Heart left ventricle (tissue), 13 donors: Measurements from ENCODE around the gene UBN1.

ENCODE experiments used
- POLR2A ChIP-seq, 2 donors: fragments of 450-650 bp; IDR thresholded peaks; one replicate each; pipeline ENCODE4 v1.6.1; 2017; ENCODE audit warnings: antibody characterized with exemption in 2 of 2, mild to moderate bottlenecking in 2 of 2, moderate library complexity in 2 of 2
- TF ChIP-seq, protein P1 (sequence below), 12 donors: fragments of 200-600 bp; sonication (generic) in 4 of 12; IDR thresholded peaks; one replicate each; pipeline versions ENCODE4 v1.5.0 to v1.8.0; 2018 to 2022; ENCODE audit warnings: antibody characterized with exemption in 12 of 12, mild to moderate bottlenecking in 5 of 12
- donor health status: ischemic (EF 13 %, LVEDD 7.1; RV severe dilation, severe dysfunction).
- donor health status: DM: no; HTN: yes; CAD: no.
- donor health status: DM: no; HTN: no; CAD: no.
- donor health status: ischemic (EF 25% LVEDD 6.9; RV normal size, moderate dysfunction).
- donor health status: ischemic (EF 25% LVEDD 5.7; RV mildly dilated, moderate dysfunction).
- donor health status: ischemic (EF 35%, LVEDD 5.7; RV mildly dilated, moderate dysfunction).
- donor health status: nonischemic (EF 11% LVEDD 7.7; RV severe dilation, severe dysfunction).
- donor health status: DM: yes; HTN: yes; CAD: no.
- donor health status: PGD.
- donor health status: ischemic (EF 29% LVEDD 5.4; RV normal size, mild dysfunction).
- donor health status: nonischemic (EF 23%, LVEDD 6.1; RV moderate dilation, normal function).

DNA sequence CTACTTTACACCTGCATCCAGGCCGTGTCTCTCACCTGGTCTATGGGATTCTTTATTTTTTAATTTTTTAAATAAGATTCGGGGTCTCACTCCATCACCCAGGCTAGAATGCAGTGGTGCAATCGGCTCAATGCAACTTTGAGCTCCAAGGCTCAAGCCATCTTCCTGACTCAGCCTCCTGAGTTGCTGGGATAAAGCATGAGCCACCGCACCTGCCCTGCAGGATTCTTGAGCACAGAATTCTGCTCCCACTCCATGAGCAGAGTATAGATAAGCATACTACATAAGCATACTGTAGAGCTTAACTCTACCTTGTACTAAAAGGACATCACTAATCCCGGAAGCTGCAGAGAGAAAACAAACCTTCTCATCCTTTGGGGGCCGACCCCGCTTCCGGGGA, 15.7 kb upstream of the UBN1 start:
- TF ChIP-seq, protein P1, sequence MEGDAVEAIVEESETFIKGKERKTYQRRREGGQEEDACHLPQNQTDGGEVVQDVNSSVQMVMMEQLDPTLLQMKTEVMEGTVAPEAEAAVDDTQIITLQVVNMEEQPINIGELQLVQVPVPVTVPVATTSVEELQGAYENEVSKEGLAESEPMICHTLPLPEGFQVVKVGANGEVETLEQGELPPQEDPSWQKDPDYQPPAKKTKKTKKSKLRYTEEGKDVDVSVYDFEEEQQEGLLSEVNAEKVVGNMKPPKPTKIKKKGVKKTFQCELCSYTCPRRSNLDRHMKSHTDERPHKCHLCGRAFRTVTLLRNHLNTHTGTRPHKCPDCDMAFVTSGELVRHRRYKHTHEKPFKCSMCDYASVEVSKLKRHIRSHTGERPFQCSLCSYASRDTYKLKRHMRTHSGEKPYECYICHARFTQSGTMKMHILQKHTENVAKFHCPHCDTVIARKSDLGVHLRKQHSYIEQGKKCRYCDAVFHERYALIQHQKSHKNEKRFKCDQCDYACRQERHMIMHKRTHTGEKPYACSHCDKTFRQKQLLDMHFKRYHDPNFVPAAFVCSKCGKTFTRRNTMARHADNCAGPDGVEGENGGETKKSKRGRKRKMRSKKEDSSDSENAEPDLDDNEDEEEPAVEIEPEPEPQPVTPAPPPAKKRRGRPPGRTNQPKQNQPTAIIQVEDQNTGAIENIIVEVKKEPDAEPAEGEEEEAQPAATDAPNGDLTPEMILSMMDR (IDR thresholded peaks at IDR 0.05): no peak
- no peak for TF ChIP-seq POLR2A (IDR thresholded peaks at IDR 0.05)
